Ovary (tissue), 3 donors: Measurements from ENCODE around the gene RPS6KA1.

Experiments
- CTCF ChIP-seq, 3 donors: fragments of 450-650 bp in 2 of 3; fragments of 200-600 bp in 1 of 3; IDR thresholded peaks; one replicate each; pipeline versions ENCODE4 v1.5.1 to v1.8.0; 2016 to 2022; ENCODE audit warnings: antibody characterized with exemption in 3 of 3, mild to moderate bottlenecking in 1 of 3
- EP300 ChIP-seq: sonication (generic); formaldehyde crosslinking; IDR thresholded peaks from one replicate; pipeline ENCODE4 v1.6.1; 2017; ENCODE audit warnings: antibody characterized with exemption
- POLR2A ChIP-seq: fragments of 450-650 bp; IDR thresholded peaks from one replicate; pipeline ENCODE4 v1.6.1; 2017; ENCODE audit warnings: antibody characterized with exemption, mild to moderate bottlenecking, moderate library complexity
- donor health status: DM: no; HTN: no; CAD: no.

- no peak for TF ChIP-seq POLR2A
- TF ChIP-seq CTCF (IDR thresholded peaks at IDR 0.05), result no peak
- TF ChIP-seq EP300, result no peak
Observed at GRCh38 chr1:26585471-26585870, 55.9 kb downstream of the RPS6KA1 start.
